Fibroblast of mammary gland (primary cell): ENCODE results near the gene NCOA7.

Experiments
- DNase-seq: peaks from one replicate; pipeline ENCODE4 v3.0.0-alpha.2; 2010; ENCODE audit warnings: low read depth
- H3K4me3 ChIP-seq: 2 replicates; pipeline ENCODE4 v1.5.1; 2011; ENCODE audit warnings: low read depth, mild to moderate bottlenecking, low read length, moderate library complexity; ENCODE audit not compliant: control insufficient read depth
- CTCF ChIP-seq: conservative IDR thresholded peaks from 2 replicates; pipeline ENCODE4 v1.5.1; 2011; ENCODE audit warnings: low read depth, low read length, inconsistent platforms; ENCODE audit not compliant: control insufficient read depth, insufficient read depth

Gene NCOA7

GRCh38 chr6:125792172-125792571 lies 1.4 kb downstream of the NCOA7 start:
- DNase-seq: no peak

GRCh38 chr6:125792680-125793079 lies 1.9 kb downstream of the NCOA7 start:
- peak; percentile 76 for DNase-seq
- H3K4me3 ChIP-seq: peak overlapping the region; percentile 34
- TF ChIP-seq CTCF: no peak

More at GRCh38 chr6:125792172-125792571, 1.4 kb downstream of the NCOA7 start:
- TF ChIP-seq CTCF: no peak
- peak overlapping the region; percentile 34 for H3K4me3 ChIP-seq

GRCh38 chr6:125793280-125793679 lies 2.5 kb downstream of the NCOA7 start:
- peak; percentile 60 for DNase-seq
- no peak for TF ChIP-seq CTCF
- H3K4me3 ChIP-seq: peak overlapping the region; percentile 9

- H3K4me3 ChIP-seq: peak overlapping the region; percentile 21
Observed at GRCh38 chr6:125793863-125794262, 3.1 kb downstream of the NCOA7 start.

GRCh38 chr6:125794342-125795137 lies 3.8 kb downstream of the NCOA7 start:
- peak overlapping the region; percentile 21 for H3K4me3 ChIP-seq
- TF ChIP-seq CTCF: no peak
- peak; percentile 71 for DNase-seq

More at GRCh38 chr6:125793863-125794262, 3.1 kb downstream of the NCOA7 start:
- no peak for TF ChIP-seq CTCF
- peak; percentile 55 for DNase-seq

- no peak overlapping the region for H3K4me3 ChIP-seq
- DNase-seq: no peak
- TF ChIP-seq CTCF: no peak
Observed at GRCh38 chr6:125795301-125795700, 4.5 kb downstream of the NCOA7 start.
